OCI-LY7 (cell line): ENCODE measurements around the gene ULBP3. TPM values are rescaled to one million over a fixed set of nuclear protein-coding genes. Genes with fewer than 3 reads are reported as not detected.
"Not testable (repeated sequence)": the region's sequence is repeated elsewhere in the genome, so short reads cannot be mapped to it uniquely, and the experiment has no call there.

Experiments
- BruUV-seq: library from RNA; stranded (reverse); fragments of 400-500 nt; replicated peaks from 2 replicates; lab custom pipeline; 2021; lab: Mats Ljungman, UMichigan
- CTCF ChIA-PET: fragments of 300-600 bp; sonication (Branson Sonifier 250); formaldehyde crosslinking; loops from one replicate; lab custom pipeline; 2022; ENCODE audit warnings: antibody characterized with exemption; ENCODE audit not compliant: unreplicated experiment; lab: Charles Lee
- POLR2A ChIA-PET: fragments of 300-600 bp; sonication (Branson Sonifier 250); formaldehyde crosslinking; loops from one replicate; lab custom pipeline; 2022; ENCODE audit warnings: antibody characterized with exemption; lab: Charles Lee
- DNase-seq: peaks from one replicate; pipeline ENCODE4 v3.0.0-alpha.2; 2015; ENCODE audit warnings: low spot score
- H2AFZ ChIP-seq: fragments of 200-600 bp; sonication (generic), shearing (Covaris generic); 2 replicates; pipeline ENCODE4 v1.6.1; 2014; ENCODE audit warnings: mild to moderate bottlenecking, antibody characterized with exemption, low read length, moderate library complexity
- H3K27ac ChIP-seq: fragments of 200-600 bp; sonication (generic); 2 replicates; pipeline ENCODE4 v1.5.1; 2014; ENCODE audit warnings: mixed run types, low read depth, mild to moderate bottlenecking, moderate library complexity, low read length, inconsistent platforms; ENCODE audit not compliant: poor library complexity, severe bottlenecking
- H3K36me3 ChIP-seq: fragments of 200-600 bp; sonication (generic); 2 replicates; pipeline ENCODE4 v1.6.1; 2014; ENCODE audit warnings: mild to moderate bottlenecking, antibody characterized with exemption, low read length, moderate library complexity, mixed read lengths; ENCODE audit not compliant: insufficient read depth
- H3K4me1 ChIP-seq: fragments of 200-600 bp; sonication (generic); 2 replicates; pipeline ENCODE4 v1.5.1; 2014; ENCODE audit warnings: mild to moderate bottlenecking, low read length; ENCODE audit not compliant: insufficient read depth, poor library complexity, severe bottlenecking
- H3K4me2 ChIP-seq: fragments of 200-600 bp; sonication (generic); 2 replicates; pipeline ENCODE4 v1.6.1; 2014; ENCODE audit warnings: mild to moderate bottlenecking, low read length
- H3K4me3 ChIP-seq: fragments of 200-600 bp; sonication (generic); 2 replicates; pipeline ENCODE4 v1.5.1; 2014; ENCODE audit warnings: mild to moderate bottlenecking, low read depth, low read length; ENCODE audit not compliant: poor library complexity, severe bottlenecking
- H3K79me2 ChIP-seq: fragments of 200-600 bp; sonication (generic); 2 replicates; pipeline ENCODE4 v1.6.1; 2016; ENCODE audit warnings: low read depth, mild to moderate bottlenecking, low read length, moderate library complexity, mixed read lengths; ENCODE audit not compliant: insufficient read depth
- H3K9me2 ChIP-seq: fragments of 200-600 bp; sonication (generic); 2 replicates; pipeline ENCODE4 v1.6.1; 2016; ENCODE audit warnings: mild to moderate bottlenecking, low read length, mixed read lengths; ENCODE audit not compliant: insufficient read depth
- H3K9me3 ChIP-seq: fragments of 200-600 bp; sonication (generic); 2 replicates; pipeline ENCODE4 v1.6.1; 2014; ENCODE audit warnings: mild to moderate bottlenecking, mixed run types, low read length, mixed read lengths
- H4K20me1 ChIP-seq: fragments of 200-600 bp; sonication (generic); 2 replicates; pipeline ENCODE4 v1.6.1; 2014; ENCODE audit warnings: mild to moderate bottlenecking, antibody characterized with exemption, low read length, moderate library complexity, mixed read lengths; ENCODE audit not compliant: insufficient read depth
- EZH2phosphoT487 ChIP-seq: fragments of 200-600 bp; sonication (generic); IDR thresholded peaks from 2 replicates; pipeline ENCODE4 v1.6.1; 2018; ENCODE audit warnings: low read depth, borderline replicate concordance, mild to moderate bottlenecking, mixed run types, antibody characterized with exemption, low read length, moderate library complexity, mixed read lengths
- intact Hi-C: fragments of 100-400 bp; cut with micrococcal nuclease; formaldehyde crosslinking; loops from one replicate; pipeline ENCODE4 v1.10.0; 2022; ENCODE audit not compliant: unreplicated experiment
- total RNA-seq, 2 experiments: library from RNA; depleted of rRNA in 1 of 2; stranded (reverse); fragments of >200 nt in 1 of 2; shearing (Covaris generic) in 1 of 2; gene quantifications; 2 replicates each; pipeline ENCODE4 v1.2.3, GENCODE V29; 2014 to 2022
- TF ChIP-seq, protein P1 (sequence below): fragments of 200-600 bp; sonication (generic); conservative IDR thresholded peaks from 2 replicates; pipeline ENCODE4 v1.5.1; 2014; ENCODE audit warnings: mild to moderate bottlenecking, antibody characterized with exemption, low read length, moderate library complexity, mixed read lengths

The ULBP3 gene
- total RNA-seq, 2 experiments from 2014 or later: 3.5 to 4.3 TPM

DNA sequence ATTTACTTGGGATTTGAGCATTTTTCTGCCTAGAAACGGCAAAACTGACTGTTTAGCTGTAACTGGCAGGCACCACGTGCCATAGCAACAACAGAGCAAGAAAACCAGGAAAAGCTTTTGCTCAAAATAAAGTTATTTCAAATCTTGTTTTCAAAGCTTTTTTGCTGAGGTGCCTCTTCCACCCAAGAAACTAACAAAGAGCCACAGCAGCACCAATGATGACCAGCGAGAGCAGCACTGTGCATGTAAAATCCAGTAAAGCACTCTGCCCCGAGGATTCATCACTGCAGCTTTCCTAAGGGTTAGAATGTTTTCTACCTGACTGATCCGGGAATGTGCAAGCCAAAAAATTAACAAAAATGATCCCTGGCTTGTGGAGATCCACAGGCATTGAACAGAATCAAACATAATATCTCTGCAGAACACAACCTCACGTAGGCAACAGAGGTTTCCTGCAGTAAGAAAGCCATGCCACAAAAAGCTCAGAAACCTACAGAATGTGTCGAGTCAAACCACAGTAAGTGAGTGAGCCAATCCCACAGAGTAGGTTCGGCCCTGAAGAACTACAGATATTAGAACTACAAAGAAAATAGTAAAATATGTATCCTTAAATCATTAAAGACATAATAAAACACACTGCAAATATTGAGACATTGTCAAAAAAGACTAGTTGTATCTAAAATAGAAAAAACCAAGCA is 7.4 kb upstream of the ULBP3 start:
- no peak overlapping the region for H2AFZ ChIP-seq
- H3K4me3 ChIP-seq: no peak overlapping the region
- no peak overlapping the region for H3K4me2 ChIP-seq
- no peaks in the 10 kb centered on the region for H3K9me2 ChIP-seq
- no peak overlapping the region for H3K27ac ChIP-seq
- no TSS peak for BruUV-seq
- no peaks in the 10 kb centered on the region for H3K36me3 ChIP-seq
- H3K4me1 ChIP-seq: no peaks in the 10 kb centered on the region
- DNase-seq: peak; percentile 32
- H3K9me3 ChIP-seq: no peaks in the 10 kb centered on the region
- ChIA-PET POLR2A (interaction anchor here (1.0 to 1.3 kb wide), 2 partner anchors 104 to 317 kb away, joined by 3 to 5 read pairs; no protein-coding TSS in a partner anchor), CTCF (interaction anchor here (0.8 kb wide), 1 partner anchor 23 kb away, joined by 3 read pairs; no protein-coding TSS in a partner anchor)
- no peaks in the 10 kb centered on the region for H3K79me2 ChIP-seq
- intact Hi-C loops: no loop called here
- TF ChIP-seq EZH2phosphoT487: no peak
- TF ChIP-seq, protein P1, sequence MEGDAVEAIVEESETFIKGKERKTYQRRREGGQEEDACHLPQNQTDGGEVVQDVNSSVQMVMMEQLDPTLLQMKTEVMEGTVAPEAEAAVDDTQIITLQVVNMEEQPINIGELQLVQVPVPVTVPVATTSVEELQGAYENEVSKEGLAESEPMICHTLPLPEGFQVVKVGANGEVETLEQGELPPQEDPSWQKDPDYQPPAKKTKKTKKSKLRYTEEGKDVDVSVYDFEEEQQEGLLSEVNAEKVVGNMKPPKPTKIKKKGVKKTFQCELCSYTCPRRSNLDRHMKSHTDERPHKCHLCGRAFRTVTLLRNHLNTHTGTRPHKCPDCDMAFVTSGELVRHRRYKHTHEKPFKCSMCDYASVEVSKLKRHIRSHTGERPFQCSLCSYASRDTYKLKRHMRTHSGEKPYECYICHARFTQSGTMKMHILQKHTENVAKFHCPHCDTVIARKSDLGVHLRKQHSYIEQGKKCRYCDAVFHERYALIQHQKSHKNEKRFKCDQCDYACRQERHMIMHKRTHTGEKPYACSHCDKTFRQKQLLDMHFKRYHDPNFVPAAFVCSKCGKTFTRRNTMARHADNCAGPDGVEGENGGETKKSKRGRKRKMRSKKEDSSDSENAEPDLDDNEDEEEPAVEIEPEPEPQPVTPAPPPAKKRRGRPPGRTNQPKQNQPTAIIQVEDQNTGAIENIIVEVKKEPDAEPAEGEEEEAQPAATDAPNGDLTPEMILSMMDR: peak; percentile 44; the same call in 1 of the 2 replicates
- no peaks in the 10 kb centered on the region for H4K20me1 ChIP-seq

DNA sequence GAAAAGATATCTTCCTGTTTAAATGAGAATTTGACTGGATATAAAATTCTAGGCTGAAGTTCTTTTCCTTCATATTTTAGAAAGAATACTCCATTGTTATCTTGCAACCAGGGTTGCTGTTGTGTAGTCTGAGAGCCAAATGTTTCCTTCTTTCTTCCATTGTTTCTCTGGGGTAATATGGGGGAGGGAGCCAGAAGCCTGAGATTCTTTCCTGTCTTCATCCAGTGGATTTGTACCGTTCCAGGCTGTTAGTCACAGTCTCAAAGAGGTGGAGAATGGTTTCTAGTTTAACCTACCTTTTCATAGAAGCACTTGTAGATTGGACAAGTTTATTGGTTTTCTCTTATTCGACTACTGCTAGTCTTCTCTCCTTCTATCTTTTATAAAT is 6.1 kb upstream of the ULBP3 start:
- ChIA-PET CTCF (no interaction called here), POLR2A (interaction anchor here (0.7 kb wide), 1 partner anchor 169 kb away, joined by 4 read pairs; no protein-coding TSS in a partner anchor)
- Histone ChIP-seq H3K4me1 (no peaks in the 10 kb centered on the region), H3K27ac (no peak overlapping the region), H3K9me2 (no peaks in the 10 kb centered on the region), H4K20me1 (no peaks in the 10 kb centered on the region), H3K9me3 (no peaks in the 10 kb centered on the region), H2AFZ (no peak overlapping the region), H3K79me2 (no peaks in the 10 kb centered on the region), H3K36me3 (no peaks in the 10 kb centered on the region), H3K4me3 (no peak overlapping the region), H3K4me2 (no peak overlapping the region)
- TF ChIP-seq, protein P1: no peak
- TF ChIP-seq EZH2phosphoT487: no peak
- intact Hi-C loops: no loop called here
- no peak for DNase-seq
- no TSS peak for BruUV-seq

DNA sequence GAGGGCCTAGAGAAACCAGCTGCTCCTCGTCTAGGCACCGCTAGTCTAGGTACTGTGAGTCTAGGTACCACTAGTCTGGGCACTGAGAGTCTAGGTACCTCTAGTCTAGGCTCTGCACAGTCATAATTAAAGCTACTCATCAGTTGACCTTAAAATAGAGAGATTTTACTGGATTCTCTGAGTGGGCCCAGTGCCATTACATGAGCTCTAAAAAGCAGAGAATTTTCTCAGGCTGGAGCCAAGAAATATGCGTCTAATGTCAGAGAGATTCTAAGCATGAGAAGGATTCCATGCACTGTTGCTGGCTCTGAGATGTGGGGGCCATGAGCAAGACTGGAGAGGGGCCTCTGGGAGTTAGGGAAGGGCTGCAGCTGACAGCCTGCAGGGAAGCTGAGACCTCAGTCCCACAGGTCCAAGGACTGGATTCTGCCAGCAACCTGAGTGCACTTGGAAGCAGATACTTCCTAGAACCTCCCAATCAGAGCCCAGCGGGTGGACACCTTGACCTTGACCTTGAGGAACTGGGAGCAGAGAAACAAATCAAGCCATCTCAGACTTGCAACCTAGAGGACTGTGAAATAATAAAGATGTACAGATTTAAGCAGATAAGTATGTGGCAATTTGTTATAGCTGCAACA is 5.6 kb upstream of the ULBP3 start:
- H2AFZ ChIP-seq, H3K36me3 ChIP-seq, H3K9me3 ChIP-seq, H3K4me1 ChIP-seq, H3K4me3 ChIP-seq, BruUV-seq, H3K27ac ChIP-seq, intact Hi-C loops, DNase-seq, H3K4me2 ChIP-seq, H4K20me1 ChIP-seq, H3K79me2 ChIP-seq, H3K9me2 ChIP-seq, CTCF ChIA-PET: not testable (repeated sequence)
- POLR2A ChIA-PET: interaction anchor here (0.5 to 0.7 kb wide), 3 partner anchors 169 to 941 kb away, joined by 3 to 7 read pairs (median 4); no protein-coding TSS in a partner anchor
